WTC11 (cell line): ENCODE measurements around the gene ZRSR2.

ENCODE experiments used
- IRF2 ChIP-seq: sonication (generic); formaldehyde crosslinking; IDR thresholded peaks from 2 replicates; pipeline ENCODE4 v1.8.0; 2022; ENCODE audit warnings: low read depth, missing genetic modification reagents, borderline replicate concordance
- NFATC4 ChIP-seq: fragments of 250-450 bp; sonication (Bioruptor Pico); IDR thresholded peaks from 2 replicates; pipeline ENCODE4 v1.9.0; 2021; ENCODE audit warnings: mild to moderate bottlenecking
- ZNF121 ChIP-seq: sonication (generic); formaldehyde crosslinking; IDR thresholded peaks from 2 replicates; pipeline ENCODE4 v1.8.0; 2023; ENCODE audit warnings: missing genetic modification reagents
- TF ChIP-seq, protein P1 (sequence below): fragments of 200-600 bp; IDR thresholded peaks from 2 replicates; pipeline ENCODE4 v1.8.0; 2022; ENCODE audit warnings: antibody characterized with exemption
- TF ChIP-seq, protein P2 (sequence below): sonication (generic); formaldehyde crosslinking; IDR thresholded peaks from 2 replicates; pipeline ENCODE4 v1.8.1; 2022; ENCODE audit warnings: mild to moderate bottlenecking, missing genetic modification reagents, moderate library complexity, borderline replicate concordance
- TF ChIP-seq, protein P3 (sequence below): fragments of 250-450 bp; sonication (Bioruptor Pico); IDR thresholded peaks from 2 replicates; pipeline ENCODE4 v1.9.0; 2021; ENCODE audit warnings: mild to moderate bottlenecking

DNA sequence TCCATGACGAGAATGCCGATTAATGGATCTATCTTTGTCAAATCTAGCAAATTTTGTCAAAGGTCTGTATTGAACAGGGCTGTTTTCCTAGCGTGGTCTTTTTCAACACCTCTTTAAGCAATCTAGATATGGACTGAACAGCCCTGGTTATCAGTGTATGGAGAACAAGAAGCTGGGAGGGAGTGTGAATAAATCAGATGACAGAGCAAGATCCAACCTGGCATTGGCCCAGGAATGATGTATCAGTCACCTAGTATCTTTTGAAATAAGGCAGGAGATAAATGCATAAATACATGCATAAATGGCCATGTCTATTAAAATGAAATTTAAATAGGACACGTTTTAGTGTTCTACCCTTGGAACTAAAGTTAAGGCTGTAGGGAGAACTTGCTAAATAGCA lies 80.0 kb downstream of the ZRSR2 start:
- TF ChIP-seq, protein P1, sequence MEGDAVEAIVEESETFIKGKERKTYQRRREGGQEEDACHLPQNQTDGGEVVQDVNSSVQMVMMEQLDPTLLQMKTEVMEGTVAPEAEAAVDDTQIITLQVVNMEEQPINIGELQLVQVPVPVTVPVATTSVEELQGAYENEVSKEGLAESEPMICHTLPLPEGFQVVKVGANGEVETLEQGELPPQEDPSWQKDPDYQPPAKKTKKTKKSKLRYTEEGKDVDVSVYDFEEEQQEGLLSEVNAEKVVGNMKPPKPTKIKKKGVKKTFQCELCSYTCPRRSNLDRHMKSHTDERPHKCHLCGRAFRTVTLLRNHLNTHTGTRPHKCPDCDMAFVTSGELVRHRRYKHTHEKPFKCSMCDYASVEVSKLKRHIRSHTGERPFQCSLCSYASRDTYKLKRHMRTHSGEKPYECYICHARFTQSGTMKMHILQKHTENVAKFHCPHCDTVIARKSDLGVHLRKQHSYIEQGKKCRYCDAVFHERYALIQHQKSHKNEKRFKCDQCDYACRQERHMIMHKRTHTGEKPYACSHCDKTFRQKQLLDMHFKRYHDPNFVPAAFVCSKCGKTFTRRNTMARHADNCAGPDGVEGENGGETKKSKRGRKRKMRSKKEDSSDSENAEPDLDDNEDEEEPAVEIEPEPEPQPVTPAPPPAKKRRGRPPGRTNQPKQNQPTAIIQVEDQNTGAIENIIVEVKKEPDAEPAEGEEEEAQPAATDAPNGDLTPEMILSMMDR: no peak
- TF ChIP-seq, protein P2, sequence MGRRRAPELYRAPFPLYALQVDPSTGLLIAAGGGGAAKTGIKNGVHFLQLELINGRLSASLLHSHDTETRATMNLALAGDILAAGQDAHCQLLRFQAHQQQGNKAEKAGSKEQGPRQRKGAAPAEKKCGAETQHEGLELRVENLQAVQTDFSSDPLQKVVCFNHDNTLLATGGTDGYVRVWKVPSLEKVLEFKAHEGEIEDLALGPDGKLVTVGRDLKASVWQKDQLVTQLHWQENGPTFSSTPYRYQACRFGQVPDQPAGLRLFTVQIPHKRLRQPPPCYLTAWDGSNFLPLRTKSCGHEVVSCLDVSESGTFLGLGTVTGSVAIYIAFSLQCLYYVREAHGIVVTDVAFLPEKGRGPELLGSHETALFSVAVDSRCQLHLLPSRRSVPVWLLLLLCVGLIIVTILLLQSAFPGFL: no peak
- TF ChIP-seq ZNF121 (CRISPR knock-in tag) (no peak), NFATC4 (CRISPR knock-in tag) (no peak), IRF2 (CRISPR knock-in tag) (no peak)
- TF ChIP-seq, protein P3, sequence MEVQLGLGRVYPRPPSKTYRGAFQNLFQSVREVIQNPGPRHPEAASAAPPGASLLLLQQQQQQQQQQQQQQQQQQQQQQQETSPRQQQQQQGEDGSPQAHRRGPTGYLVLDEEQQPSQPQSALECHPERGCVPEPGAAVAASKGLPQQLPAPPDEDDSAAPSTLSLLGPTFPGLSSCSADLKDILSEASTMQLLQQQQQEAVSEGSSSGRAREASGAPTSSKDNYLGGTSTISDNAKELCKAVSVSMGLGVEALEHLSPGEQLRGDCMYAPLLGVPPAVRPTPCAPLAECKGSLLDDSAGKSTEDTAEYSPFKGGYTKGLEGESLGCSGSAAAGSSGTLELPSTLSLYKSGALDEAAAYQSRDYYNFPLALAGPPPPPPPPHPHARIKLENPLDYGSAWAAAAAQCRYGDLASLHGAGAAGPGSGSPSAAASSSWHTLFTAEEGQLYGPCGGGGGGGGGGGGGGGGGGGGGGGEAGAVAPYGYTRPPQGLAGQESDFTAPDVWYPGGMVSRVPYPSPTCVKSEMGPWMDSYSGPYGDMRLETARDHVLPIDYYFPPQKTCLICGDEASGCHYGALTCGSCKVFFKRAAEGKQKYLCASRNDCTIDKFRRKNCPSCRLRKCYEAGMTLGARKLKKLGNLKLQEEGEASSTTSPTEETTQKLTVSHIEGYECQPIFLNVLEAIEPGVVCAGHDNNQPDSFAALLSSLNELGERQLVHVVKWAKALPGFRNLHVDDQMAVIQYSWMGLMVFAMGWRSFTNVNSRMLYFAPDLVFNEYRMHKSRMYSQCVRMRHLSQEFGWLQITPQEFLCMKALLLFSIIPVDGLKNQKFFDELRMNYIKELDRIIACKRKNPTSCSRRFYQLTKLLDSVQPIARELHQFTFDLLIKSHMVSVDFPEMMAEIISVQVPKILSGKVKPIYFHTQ (CRISPR knock-in tag): no peak
